SK-N-SH (cell line): ENCODE results near the gene GLIS2. TPM values are rescaled to one million over a fixed set of nuclear protein-coding genes. Genes with fewer than 3 reads are reported as not detected.

Experiments
- CTCF ChIA-PET: fragments of 300-600, 350-600 bp; formaldehyde crosslinking; extraction: SDS; loops from one replicate; lab custom pipeline; 2021; lab: Yijun Ruan, JAX
- POLR2A ChIA-PET: fragments of 350-600 bp; sonication (Branson Sonifier 250); formaldehyde crosslinking; extraction: SDS; loops from one replicate; lab custom pipeline; 2020; ENCODE audit warnings: antibody characterized with exemption, inconsistent platforms; lab: Yijun Ruan, JAX
- DNase-seq: peaks from one replicate; pipeline ENCODE4 v3.0.0; 2012
- H2AFZ ChIP-seq: fragments of 200-600 bp; sonication (generic); 2 replicates; pipeline ENCODE4 v1.8.1; 2016; ENCODE audit warnings: antibody characterized with exemption, mild to moderate bottlenecking, low read depth
- H3F3A ChIP-seq: fragments of 200-600 bp; sonication (generic); replicated peaks from 2 replicates; pipeline ENCODE3; 2016; ENCODE audit warnings: antibody characterized with exemption, mild to moderate bottlenecking; ENCODE audit not compliant: insufficient read depth
- H3K27ac ChIP-seq, 2 experiments: fragments of 200-500 bp in 1 of 2; fragments of 200-600 bp in 1 of 2; sonication (Bioruptor generic) in 1 of 2; sonication (generic), shearing (Covaris generic) in 1 of 2; 2 replicates each; pipeline versions ENCODE4 v1.5.1 to v1.6.1; 2014 to 2016; ENCODE audit warnings: low read depth in 2 of 2, inconsistent platforms in 1 of 2, low read length in 1 of 2, mild to moderate bottlenecking in 1 of 2, mixed read lengths in 1 of 2
- H3K27me3 ChIP-seq: fragments of 200-600 bp; sonication (generic), shearing (Covaris generic); 2 replicates; pipeline ENCODE4 v1.6.1; 2016; ENCODE audit warnings: mixed run types; ENCODE audit not compliant: insufficient read depth
- H3K36me3 ChIP-seq, 2 experiments: fragments of 200-500 bp in 1 of 2; fragments of 200-600 bp in 1 of 2; sonication (Bioruptor generic) in 1 of 2; sonication (generic) in 1 of 2; replicated peaks in 1 of 2; 2 replicates each; pipeline versions ENCODE3 to v1.5.1; 2014 to 2016; ENCODE audit warnings: low read length in 1 of 2, mild to moderate bottlenecking in 1 of 2; ENCODE audit not compliant: insufficient read depth in 2 of 2, control insufficient read depth in 1 of 2
- H3K4me1 ChIP-seq, 2 experiments: fragments of 200-500 bp in 1 of 2; fragments of 200-600 bp in 1 of 2; sonication (Bioruptor generic) in 1 of 2; sonication (generic), shearing (Covaris generic) in 1 of 2; 2 replicates each; pipeline versions ENCODE4 v1.5.1 to v1.6.1; 2014 to 2016; ENCODE audit warnings: low read depth in 1 of 2, low read length in 1 of 2, mixed run types in 1 of 2; ENCODE audit not compliant: insufficient read depth in 2 of 2, control insufficient read depth in 1 of 2
- H3K4me2 ChIP-seq: fragments of 200-600 bp; sonication (generic), shearing (Covaris generic); 2 replicates; pipeline ENCODE4 v1.6.1; 2017; ENCODE audit warnings: mixed run types
- H3K4me3 ChIP-seq, 2 experiments: fragments of 200-500 bp in 1 of 2; fragments of 200-600 bp in 1 of 2; sonication (Bioruptor generic) in 1 of 2; sonication (generic), shearing (Covaris generic) in 1 of 2; 2 replicates each; pipeline versions ENCODE4 v1.5.1 to v1.8.1; 2014 to 2016; ENCODE audit warnings: low read depth in 2 of 2, inconsistent platforms in 1 of 2, low read length in 1 of 2, mild to moderate bottlenecking in 1 of 2, mixed read lengths in 1 of 2, moderate library complexity in 1 of 2
- H3K79me2 ChIP-seq: fragments of 200-600 bp; sonication (generic); 2 replicates; pipeline ENCODE4 v1.8.1; 2017; ENCODE audit warnings: mild to moderate bottlenecking; ENCODE audit not compliant: insufficient read depth
- H3K9ac ChIP-seq: fragments of 200-600 bp; sonication (generic); 2 replicates; pipeline ENCODE4 v1.6.1; 2017; ENCODE audit warnings: mixed run types
- H3K9me2 ChIP-seq: fragments of 200-600 bp; sonication (generic); 2 replicates; pipeline ENCODE4 v1.6.1; 2017; ENCODE audit warnings: mixed run types
- H3K9me3 ChIP-seq: fragments of 200-600 bp; sonication (generic); 2 replicates; pipeline ENCODE4 v1.6.1; 2017; ENCODE audit warnings: mixed run types, mild to moderate bottlenecking, moderate library complexity
- H4K20me1 ChIP-seq: fragments of 200-600 bp; sonication (generic); 2 replicates; pipeline ENCODE4 v1.6.1; 2017; ENCODE audit warnings: mild to moderate bottlenecking, mixed run types; ENCODE audit not compliant: insufficient read depth
- EP300 ChIP-seq, 2 experiments: IDR thresholded peaks; 2 replicates each; pipeline versions ENCODE4 v1.4.0 to v1.6.1; 2012; ENCODE audit warnings: borderline replicate concordance in 1 of 2, low read depth in 1 of 2, low read length in 1 of 2
- FOSL2 ChIP-seq: IDR thresholded peaks from 2 replicates; pipeline ENCODE4 v1.4.0; 2012; ENCODE audit warnings: low read depth, mild to moderate bottlenecking, moderate library complexity, borderline replicate concordance
- GABPA ChIP-seq: IDR thresholded peaks from 2 replicates; pipeline ENCODE4 v1.4.0; 2012; ENCODE audit warnings: low read depth, mild to moderate bottlenecking
- GATA2 ChIP-seq: sonication (generic); formaldehyde crosslinking; IDR thresholded peaks from 2 replicates; pipeline ENCODE4 v1.5.0; 2020; ENCODE audit warnings: mild to moderate bottlenecking, missing genetic modification reagents
- JUND ChIP-seq: IDR thresholded peaks from 2 replicates; pipeline ENCODE4 v1.4.0; 2012
- MAX ChIP-seq: IDR thresholded peaks from 2 replicates; pipeline ENCODE4 v1.4.0; 2012; ENCODE audit warnings: low read depth
- MXI1 ChIP-seq: IDR thresholded peaks from 2 replicates; pipeline ENCODE4 v1.6.1; 2012; ENCODE audit warnings: mild to moderate bottlenecking, low read depth, low read length, improper control_type of control experiment
- NFIC ChIP-seq: IDR thresholded peaks from 2 replicates; pipeline ENCODE4 v1.4.0; 2012; ENCODE audit warnings: borderline replicate concordance
- RAD21 ChIP-seq: IDR thresholded peaks from 2 replicates; pipeline ENCODE4 v1.6.1; 2012; ENCODE audit warnings: mild to moderate bottlenecking, low read length
- REST ChIP-seq: IDR thresholded peaks from 2 replicates; pipeline ENCODE4 v1.6.1; 2012; ENCODE audit warnings: mild to moderate bottlenecking, low read depth, low read length, moderate library complexity
- TAF1 ChIP-seq: IDR thresholded peaks from 2 replicates; pipeline ENCODE4 v1.6.1; 2012; ENCODE audit warnings: low read depth, mild to moderate bottlenecking, low read length, moderate library complexity, borderline replicate concordance
- TEAD4 ChIP-seq: IDR thresholded peaks from 2 replicates; pipeline ENCODE4 v1.4.0; 2012; ENCODE audit warnings: mild to moderate bottlenecking, borderline replicate concordance; ENCODE audit not compliant: insufficient read depth
- USF1 ChIP-seq: IDR thresholded peaks from 2 replicates; pipeline ENCODE4 v1.4.0; 2012; ENCODE audit warnings: low read depth, borderline replicate concordance
- WGBS: methylation state at CpG from one replicate; pipeline ENCODE4 v1.1.6; 2017; ENCODE audit warnings: low lambda C conversion rate; 5-methylcytosine and 5-hydroxymethylcytosine counted together
- polyA plus RNA-seq, 3 experiments: library from polyadenylated mRNA; depleted of rRNA; stranded (reverse); fragments of >200 nt; gene quantifications; 2 replicates each; pipeline ENCODE4 v1.2.3, GENCODE V29; 2012

The GLIS2 gene
- polyA plus RNA-seq, 1 of the 3 experiments (the other 2 are of a cell fraction): 6.5 TPM

- TF ChIP-seq REST (no peak), TAF1 (no peak), EP300 (IDR thresholded peaks at IDR 0.05; ENCODE audit: borderline replicate concordance in 1 of 2, low read depth in 1 of 2, low read length in 1 of 2) (no peak), MAX (no peak), USF1 (no peak), TEAD4 (no peak)
Observed at GRCh38 chr16:4280625-4281024, 35.2 kb upstream of the GLIS2 start (continued).

GRCh38 chr16:4283441-4283840 is 32.4 kb upstream of the GLIS2 start:
- no peaks in the 10 kb centered on the region for H3K36me3 ChIP-seq
- WGBS: 85% methylated on average over 8 of the region's 8 CpGs

More at GRCh38 chr16:4283441-4283840, 32.4 kb upstream of the GLIS2 start:
- no peak for DNase-seq
- Histone ChIP-seq H3K79me2 (no peaks in the 10 kb centered on the region), H3K27me3 (no peaks in the 10 kb centered on the region), H3K4me3 (no peak overlapping the region), H3F3A (no peaks in the 10 kb centered on the region), H3K9ac (no peak overlapping the region), H3K27ac (no peak overlapping the region), H3K4me1 (peaks cover 0 to 3% of the 10 kb centered on the region in 2 experiments; a peak in 1 of 4 replicates), H3K4me2 (no peak overlapping the region), H4K20me1 (no peaks in the 10 kb centered on the region), H3K9me2 (no peaks in the 10 kb centered on the region), H2AFZ (no peak overlapping the region), H3K9me3 (no peaks in the 10 kb centered on the region)
- POLR2A ChIA-PET: interaction anchor here (0.8 to 1.0 kb wide), 2 partner anchors 10 to 12 kb away, joined by 3 to 4 read pairs; no protein-coding TSS in a partner anchor
- CTCF ChIA-PET: interaction anchor here (0.8 to 14.5 kb wide), 6 partner anchors 10 to 1134 kb away, joined by 3 to 281 read pairs (median 4); no protein-coding TSS in a partner anchor
- TF ChIP-seq JUND: no peak
- no peak for TF ChIP-seq NFIC
- TF ChIP-seq MXI1: no peak
- no peak for TF ChIP-seq GABPA
- no peak for TF ChIP-seq USF1
- no peak for TF ChIP-seq GATA2 (CRISPR knock-in tag)
- TF ChIP-seq TAF1: no peak
- no peak for TF ChIP-seq RAD21
- TF ChIP-seq FOSL2: no peak
